Kasumi-1 (cell line): ENCODE measurements around the gene SEC22A.

ENCODE experiments used
- DNase-seq, 2 experiments: peaks; one replicate each; lab custom pipeline; 2025; lab: John Stamatoyannopoulos, UW

Gene SEC22A

DNA sequence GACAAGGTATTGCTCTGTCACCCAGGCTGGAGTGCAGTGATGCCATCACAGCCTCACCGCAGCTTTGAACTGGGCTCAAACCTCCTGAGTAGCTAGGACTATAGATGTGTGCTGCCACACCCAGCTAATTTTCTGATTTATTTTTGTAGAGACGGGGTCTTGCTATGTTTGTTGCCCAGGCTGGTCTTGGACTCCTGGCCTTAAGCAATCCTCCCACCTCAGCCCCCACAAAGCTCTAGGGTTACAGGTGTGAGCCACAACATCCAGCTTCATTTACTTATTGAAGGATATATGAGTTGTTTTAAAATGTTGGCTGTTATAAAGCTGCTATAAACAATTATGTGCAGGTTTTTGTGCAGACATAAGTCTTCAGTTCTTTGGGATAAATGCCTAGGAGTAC lies 62.2 kb downstream of the SEC22A start:
- DNase-seq = no peak

DNA sequence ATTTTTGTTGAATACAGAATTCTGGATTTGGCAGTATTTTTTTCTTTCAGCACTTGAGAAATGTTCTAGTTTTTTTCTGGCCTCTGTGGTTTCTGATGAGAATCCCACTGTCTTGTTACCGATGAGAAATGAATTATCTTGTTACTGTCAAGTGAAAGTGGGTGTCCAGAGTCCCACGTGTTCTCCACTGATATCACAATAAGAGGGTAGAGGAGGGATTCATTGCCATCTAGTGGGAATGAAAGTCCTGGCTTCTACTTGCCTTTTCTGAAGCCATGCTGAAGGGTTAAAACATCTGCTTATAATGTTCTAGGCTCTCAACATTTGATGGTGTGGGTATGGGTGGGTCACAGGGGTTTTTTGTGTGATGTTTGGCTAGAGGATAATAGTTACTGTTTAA lies 66.1 kb downstream of the SEC22A start:
- no peak for DNase-seq

DNA sequence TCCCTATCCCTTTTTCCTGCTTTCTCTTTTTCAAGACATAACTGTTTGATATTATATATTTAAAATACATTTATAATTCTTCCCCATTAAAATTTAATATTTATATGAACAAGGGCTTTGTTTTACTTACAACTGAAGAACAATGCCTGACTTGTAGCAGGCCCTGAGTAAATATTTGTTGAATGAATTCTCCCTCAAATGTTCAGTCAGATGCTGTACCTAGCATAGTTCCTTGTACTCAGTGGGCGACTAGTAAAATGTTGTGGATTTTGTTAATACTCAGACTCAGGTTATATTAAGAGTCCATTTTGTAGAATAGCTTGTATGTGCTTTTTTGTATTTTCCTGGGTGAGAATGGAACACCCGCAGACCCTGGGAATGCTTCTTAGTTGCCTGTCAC lies 69.1 kb downstream of the SEC22A start:
- DNase-seq = no peak

DNA sequence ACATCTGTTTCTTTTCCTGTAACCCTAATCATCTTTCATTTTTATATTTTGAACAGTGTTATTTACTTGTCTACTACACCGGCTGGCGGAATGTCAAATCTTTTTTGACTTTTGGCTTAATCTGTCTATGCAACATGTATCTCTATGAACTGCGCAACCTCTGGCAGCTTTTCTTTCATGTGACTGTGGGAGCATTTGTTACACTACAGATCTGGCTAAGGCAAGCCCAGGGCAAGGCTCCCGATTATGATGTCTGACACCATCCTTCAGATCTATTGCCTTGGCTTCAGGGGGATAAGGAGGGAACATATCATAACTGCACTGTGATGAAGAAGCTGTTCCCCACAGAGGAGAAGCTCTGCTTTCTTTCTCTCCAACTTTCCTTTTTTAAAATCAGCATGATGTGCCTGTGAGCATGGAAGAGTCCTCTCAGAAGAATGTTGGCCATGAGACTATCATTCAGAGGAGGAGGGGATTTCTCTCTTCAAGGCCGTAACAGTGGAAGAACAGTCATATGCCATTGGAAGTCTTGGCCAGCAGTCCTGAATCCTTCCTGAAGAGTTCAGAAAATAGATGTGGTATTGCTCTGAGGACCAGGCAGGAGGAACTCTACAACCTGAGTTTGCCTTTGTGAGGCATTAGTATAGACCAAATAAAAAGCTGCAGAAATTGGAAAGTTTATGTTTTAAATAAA lies 69.9 kb downstream of the SEC22A start:
- no peak for DNase-seq

DNA sequence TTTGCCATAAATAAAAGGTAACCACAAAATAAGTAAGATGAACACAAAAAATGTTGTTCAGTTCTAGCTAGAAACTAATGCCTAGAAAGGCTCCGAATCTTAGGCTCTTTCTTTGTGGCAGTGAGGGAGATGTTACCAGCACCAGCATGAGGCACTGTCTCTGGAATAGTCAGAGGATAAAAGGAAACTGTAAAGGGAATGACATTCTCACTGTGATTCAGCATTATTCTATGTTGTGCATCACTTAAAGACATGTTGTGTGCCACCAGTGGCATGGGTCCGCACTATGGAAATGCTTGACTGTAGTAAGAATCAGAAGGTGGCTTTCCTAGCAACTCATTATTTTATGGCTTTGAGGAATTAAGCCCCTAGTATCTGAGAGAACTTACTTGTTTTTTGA lies 70.8 kb downstream of the SEC22A start:
- DNase-seq = no peak

DNA sequence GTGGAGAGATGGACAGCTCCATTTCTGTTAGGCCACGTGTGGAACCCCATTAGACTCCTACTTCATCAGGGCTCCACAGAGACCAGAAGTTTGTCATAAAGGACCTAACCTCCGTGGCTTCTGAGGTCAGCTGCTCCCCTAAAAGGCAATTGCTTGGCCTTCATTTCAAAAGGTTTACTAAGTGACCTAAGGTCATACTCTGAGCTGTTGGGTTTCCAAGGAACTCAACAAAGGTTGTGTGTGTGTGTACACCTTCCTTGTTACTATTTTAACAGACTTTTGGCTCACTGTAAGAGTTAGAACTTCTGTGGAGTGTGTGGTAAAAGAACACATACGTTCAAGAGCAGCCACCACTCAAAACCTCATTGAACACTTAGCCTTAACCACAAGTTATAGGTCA lies 73.9 kb downstream of the SEC22A start:
- no peak for DNase-seq

DNA sequence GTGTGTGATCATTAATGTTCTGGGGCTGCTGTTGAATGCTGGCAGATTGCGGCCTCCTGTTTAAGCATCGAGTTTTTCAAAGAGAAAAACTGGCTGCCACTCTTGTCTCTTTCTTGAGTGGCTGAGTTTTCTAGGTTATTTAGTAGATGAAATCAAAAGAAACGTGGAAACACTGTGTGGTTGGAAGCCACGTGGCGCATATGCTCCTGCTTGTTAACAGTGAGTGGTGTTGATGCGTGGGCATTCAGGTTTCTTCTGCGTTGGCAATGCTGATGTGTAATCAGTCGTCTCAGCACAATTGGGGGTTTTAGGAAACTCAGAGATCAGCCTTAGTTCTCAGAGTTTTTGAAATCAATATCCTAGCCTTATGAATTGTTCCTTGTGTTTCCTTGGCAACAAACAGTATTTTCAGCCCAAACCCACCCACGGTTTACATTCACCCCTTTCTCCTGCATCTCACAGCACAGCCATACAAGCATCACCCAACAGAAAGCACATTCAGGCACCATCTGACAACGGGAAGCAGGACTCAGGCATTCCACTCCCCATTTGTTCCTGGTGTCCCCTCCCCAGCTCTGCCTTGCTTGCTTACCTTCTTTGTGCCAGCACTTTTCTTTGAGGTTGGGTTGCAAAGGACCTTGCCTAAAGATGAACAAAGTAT lies 74.7 kb downstream of the SEC22A start:
- no peak for DNase-seq

DNA sequence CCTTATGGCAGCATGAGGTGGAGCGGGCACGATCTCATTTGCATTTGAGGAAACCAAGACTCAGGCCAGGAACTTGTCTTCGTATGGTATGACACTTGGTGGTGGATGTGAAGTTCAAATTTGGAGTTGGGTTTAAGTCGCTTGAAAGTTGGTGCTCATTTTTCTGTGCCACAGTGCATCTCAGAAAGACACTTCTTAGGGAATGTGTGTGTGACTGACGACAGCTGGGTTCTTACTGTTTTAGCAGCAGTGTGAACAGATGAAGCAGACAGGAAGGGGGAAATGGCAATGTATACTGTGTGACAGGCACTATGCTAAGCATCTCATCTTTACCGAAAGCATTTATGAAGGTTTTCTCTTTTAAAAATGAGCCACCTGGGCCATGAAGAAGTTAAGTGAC lies 75.4 kb downstream of the SEC22A start:
- DNase-seq = no peak

DNA sequence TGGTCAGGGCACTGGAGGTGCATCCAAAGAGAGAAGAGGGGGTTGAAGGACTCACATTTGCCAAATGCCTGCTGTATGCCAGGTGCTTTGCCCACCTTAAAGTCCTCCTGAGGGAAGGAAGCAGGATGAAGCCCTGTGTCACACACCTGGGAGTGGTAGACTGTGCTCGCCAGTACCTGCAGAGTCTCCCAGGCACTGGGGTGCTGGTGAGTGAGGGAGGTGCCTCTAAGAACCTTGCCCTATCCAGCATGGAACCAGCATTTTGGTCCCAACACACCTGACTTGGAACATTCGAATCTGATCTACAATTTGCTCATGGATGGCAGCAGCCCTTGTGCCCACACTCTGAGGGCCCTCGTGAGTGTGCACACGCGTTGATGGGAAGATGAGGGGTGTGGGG lies 76.7 kb downstream of the SEC22A start:
- no peak for DNase-seq

DNA sequence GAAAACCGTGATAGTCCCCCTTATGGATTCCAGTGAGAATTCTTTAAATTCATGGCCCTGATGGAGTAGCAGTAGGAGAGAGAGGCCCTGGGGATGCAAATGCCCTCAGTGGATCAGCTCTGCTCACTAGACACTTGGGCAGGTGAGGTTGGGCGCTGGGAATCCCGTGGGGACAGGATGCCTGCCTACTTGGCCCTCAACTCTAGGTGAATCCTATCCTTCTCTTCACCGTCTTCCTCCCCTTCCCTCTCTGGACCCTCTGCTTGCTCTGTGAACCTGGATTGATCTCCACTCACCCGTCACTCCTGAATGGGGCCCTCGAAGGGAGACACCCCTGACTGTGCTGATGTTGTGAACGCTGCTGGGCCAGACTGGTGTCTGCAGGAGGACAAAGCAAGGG lies 77.4 kb downstream of the SEC22A start:
- DNase-seq = no peak

DNA sequence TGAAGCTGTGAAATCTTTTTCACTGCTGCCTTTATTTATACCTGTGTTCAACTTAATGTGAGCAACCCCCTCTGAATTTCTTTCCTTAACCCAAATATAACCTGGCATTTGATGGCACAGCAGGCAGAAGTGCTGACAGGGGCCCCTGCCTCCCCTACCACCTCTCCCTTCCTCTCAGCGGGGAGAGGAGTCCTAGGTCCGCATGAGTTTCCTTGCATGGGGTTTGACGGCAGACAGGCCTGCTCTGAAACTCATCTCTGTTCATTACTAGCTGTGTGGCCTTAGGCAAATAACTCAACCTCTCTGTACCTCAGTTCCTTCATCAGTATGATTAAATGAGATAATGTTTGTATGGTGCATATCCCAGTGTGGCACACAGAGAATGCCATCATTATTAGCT lies 79.7 kb downstream of the SEC22A start:
- DNase-seq = no peak

DNA sequence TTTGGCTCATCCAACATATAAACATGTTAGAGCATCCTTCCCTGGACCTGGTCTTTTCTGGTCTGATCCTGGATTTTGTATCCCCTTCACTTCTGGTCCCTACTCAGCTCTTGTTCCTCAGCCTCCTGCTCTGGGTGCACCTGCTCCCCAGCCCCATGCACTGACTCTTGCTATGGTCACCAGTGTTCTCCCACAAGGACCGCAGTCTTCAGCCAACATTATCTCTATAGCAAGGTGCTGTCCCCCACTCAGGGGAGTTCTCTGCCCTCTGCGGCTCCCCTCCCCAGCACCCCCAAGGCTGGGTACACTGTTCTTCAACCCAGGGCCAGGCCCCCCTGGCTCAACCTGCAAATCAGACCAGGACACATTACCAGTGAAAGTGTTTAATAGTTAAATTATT lies 80.2 kb downstream of the SEC22A start:
- DNase-seq = no peak

DNA sequence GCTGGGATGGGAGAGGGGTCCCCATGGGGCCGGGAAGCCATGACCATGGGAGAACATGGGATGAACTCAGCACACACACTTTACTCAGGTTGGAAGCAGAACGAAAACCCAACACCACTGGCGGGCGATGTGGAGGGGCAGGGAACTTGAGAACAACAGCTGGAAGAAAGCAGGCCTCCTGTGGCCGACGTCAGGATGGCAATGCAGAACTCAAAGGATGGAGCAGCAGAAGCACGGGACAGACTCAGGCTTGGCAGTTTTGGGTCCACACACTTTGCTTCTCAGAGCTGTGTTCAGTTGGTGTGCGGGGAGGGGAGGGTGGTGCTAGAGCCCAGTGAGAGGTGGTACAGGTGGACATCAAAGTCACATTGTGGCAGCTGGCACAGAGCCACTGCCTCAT lies 80.7 kb downstream of the SEC22A start:
- no peak for DNase-seq

DNA sequence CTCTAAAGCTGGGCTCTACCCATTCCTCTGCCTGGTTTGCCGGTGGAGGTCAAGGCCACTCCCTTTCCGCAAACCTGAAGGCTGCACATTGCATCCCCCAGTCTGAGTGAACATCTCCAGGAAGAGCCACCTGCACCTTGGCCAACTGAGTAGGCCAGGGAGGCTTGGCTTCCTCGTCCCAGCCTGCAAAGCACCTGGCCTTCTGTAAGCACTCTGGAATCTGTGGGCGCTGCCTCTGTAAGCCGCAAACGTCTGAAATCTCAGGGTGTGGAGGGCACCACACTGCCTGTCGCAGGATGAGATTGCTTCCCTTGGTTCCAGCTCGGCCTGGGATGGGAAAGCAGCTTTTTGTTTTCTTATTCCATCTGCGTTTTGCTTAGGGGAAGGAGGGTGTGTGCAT lies 81.3 kb downstream of the SEC22A start:
- no peak for DNase-seq

DNA sequence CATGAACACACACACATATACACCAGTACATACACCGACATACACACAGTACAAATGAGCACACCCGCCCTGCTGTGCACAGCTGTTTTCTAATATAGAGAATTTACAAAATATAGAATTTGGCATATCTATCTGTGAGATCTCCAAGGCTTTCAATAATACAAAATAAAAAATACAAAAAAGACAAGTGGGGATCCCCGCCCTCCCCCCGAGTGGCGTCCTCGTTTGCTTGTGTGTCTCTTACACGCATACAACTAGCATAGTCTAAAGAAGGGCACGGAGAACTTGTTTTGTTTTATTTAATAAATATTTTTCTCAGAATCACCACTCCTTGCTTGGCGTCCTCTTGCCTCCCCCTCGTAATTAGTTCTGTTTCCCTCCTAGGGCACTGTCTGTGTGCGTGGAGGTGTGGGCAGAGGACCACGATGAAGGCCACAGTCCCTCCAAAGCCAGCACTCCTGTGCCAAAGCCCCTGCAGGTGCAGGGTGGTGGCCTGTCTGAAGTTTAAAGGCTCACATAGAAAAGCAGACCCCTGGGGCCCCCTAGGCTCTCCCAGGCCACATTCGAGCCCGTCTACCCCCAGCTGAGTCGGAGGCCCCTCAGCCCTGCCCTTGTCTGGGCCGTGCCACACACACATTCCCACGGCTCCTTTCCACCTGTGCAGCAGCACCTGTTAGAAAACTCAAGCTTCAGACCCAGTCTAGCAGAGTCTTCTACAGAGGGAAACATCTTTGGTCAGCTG lies 82.1 kb downstream of the SEC22A start:
- no peak for DNase-seq

DNA sequence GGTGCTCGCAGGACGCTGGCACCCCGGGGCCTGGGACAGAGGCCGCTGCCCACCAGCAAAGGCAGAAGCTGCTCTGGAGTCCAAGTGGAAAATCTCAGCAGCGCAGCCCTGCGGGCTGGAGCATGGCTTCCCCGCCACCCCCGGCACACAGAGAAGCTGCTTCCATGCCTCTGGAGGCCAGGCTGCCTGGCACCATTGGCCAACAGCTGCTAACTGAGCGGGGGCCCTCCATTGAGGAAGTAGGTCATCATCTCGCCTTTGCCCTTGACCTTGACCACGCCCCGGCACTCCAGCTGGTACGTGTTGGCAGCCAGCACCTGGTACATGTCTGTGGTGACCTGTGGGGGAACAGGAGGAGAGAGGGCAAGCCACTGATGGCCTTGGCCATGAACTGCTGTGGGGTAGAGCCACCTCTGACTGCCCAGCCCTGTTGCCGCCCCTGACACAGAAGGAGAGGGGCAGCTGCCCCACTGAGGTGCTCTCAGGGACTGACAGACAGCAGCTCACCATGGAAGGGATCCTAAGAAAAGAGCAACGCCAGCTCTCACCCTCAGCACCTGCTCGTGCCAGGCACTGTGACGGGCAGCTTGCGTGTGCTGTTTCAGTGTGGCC lies 82.8 kb downstream of the SEC22A start:
- no peak for DNase-seq

DNA sequence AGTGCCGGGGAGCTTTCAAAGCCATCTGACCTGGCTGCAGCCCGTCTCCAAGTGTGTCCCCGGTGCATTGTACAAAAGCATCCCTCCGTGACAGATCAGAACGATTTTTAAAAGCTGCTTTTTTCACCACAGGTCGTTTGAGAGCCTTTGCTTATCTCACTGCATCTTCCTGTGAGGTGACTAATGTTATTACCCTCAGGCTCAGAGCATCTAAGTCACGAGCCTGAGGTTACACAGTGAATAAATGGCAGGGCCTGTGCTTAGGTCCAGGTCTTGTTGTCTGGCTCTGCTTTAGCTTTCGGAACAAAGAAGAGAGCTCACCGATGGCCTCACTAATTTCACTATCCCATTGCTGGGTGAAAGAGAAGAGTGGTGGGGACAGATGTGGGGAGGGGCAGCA lies 83.3 kb downstream of the SEC22A start:
- DNase-seq = no peak

DNA sequence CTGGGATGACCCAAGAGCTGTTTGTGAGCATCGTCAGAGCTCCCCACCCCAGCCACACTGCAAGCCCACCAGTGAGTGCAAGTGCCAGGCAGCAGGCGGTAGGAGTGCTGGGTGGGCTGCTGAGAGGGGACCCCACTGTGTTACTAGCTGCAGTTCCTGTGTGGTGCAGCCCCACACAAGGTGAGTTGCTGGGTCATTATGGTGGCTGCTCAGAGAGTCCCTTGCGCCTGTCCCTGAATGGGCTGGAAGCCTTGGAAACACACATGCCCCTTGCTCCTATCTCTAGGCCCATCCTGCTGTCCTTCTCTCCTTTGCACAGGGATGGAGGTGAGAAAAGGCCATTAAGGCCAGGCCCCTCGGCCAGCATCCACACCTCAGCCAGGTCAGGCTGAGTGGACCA lies 83.7 kb downstream of the SEC22A start:
- no peak for DNase-seq

DNA sequence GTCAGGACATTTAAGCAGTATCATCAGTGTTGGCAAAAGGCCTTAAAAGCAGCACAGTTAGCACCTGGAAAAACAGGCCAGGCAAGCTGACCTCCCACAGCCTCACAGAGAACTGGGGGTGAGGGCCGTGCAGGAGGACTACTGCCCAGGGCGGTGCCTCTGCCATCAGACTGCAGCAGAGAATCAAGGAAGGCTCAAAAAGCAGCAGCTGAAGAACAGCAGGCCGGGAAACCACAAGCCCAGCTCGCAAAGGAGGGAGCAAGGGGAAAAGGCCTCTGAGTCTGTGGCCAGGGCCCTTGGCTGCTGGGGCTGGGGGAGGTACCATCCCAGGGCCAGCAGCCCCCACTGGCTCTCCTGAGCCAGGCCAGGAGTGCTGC lies 84.2 kb downstream of the SEC22A start:
- DNase-seq = no peak

DNA sequence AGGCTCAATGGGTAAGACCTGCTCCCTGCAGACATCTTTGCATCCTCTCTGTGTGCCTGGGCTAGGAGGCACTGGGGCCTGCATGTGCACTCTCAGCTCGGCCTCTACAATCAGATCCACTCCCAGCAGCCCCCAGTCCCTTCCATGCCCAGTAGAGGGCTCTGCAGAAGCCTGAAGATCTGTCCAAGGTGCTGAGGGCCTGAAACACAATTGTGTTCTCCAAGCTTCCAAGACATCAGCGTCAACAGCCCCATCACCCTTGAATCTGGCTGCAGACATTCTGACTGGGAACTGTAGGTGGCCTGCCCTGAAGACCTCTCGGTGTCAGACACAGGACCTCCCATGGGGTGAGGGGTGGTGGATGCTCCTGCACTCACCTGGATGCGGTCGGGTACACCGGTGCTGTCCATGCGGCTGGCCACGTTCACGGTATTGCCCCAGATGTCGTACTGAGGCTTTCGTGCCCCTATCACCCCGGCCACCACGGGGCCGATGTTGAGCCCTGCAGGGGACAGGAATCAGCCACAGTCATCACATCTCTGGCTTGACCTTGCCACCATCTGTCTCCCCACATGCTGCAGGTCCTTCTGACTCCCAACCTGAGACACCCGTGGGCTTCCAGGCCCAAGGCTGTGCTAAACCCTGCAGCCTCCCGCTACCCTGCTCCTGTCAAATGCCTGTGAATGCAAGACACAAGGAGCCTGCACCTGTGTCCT lies 84.7 kb downstream of the SEC22A start:
- peak; percentile 74 to 80 for DNase-seq

DNA sequence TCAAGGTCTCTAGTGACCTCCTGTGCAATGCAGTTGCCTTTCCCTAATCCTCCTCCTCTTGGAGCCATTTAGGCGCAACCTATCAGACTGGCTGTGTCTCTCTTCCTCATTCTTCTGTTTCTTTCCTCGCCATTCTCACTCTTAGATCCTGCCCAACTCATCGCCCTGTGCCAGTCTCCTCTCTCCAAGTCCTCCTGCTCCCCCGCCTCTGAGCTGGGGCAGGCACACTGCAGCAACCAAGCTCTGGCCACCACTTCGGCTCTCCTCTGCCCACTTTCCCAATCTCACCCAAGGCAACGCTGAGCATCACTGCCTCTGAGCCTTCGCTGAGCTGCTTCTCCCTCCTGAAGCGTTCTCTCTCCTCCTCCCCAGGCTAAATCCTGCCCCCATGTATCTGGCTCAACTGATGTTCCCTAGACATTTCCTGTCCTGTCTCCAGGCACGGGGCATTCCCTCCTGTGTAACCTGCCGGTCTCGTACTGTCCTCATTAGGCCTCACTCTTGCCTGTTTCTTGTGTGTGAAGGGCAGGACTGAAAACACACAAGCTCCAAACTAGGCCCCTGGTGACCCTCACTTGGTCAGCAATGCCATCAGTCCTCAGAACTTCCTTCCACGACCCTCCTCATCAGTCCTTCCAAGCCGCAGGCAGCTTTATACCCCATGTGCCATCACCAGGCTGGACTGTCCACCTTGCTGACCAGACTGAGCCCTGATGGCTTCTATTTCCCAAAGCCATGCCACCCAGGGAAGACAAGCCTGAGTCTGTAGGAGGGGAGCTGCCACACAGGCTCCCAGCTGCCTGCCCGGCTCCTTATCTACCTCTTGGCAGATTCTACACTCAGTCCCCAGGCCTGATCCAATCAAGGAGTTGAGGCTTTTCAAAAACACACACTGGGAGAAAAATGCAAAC lies 85.6 kb downstream of the SEC22A start:
- no peak for DNase-seq
